GM23338 (cell line): ENCODE data around the gene GRIK4. TPM values are rescaled to one million over a fixed set of nuclear protein-coding genes. Genes with fewer than 3 reads are reported as not detected.

ENCODE experiments used
- ATAC-seq: fragments of 200-7000 bp; cut with Tn5 transposase; 3 replicates; pipeline ENCODE4 v1.9.1; 2020
- DNase-seq: peaks from one replicate; pipeline ENCODE4 v3.0.0-alpha.2; 2015; ENCODE audit warnings: low spot score
- H2AFZ ChIP-seq: fragments of 200-600 bp; sonication (generic); 2 replicates; pipeline ENCODE4 v1.8.0; 2016; ENCODE audit warnings: antibody characterized with exemption, mild to moderate bottlenecking, moderate library complexity
- H3F3A ChIP-seq: fragments of 200-600 bp; sonication (generic); replicated peaks from 2 replicates; pipeline ENCODE4 v1.8.0; 2017; ENCODE audit warnings: antibody characterized with exemption, mixed run types, low read depth
- H3K27ac ChIP-seq: fragments of 200-600 bp; sonication (generic); 2 replicates; pipeline ENCODE4 v1.6.1; 2016; ENCODE audit warnings: low read depth
- H3K27me3 ChIP-seq: fragments of 200-600 bp; sonication (generic); 2 replicates; pipeline ENCODE4 v1.8.0; 2016; ENCODE audit warnings: mild to moderate bottlenecking, mixed run types, moderate library complexity; ENCODE audit not compliant: insufficient read depth
- H3K36me3 ChIP-seq: fragments of 200-600 bp; sonication (generic); 2 replicates; pipeline ENCODE4 v1.8.0; 2016; ENCODE audit warnings: mild to moderate bottlenecking; ENCODE audit not compliant: insufficient read depth
- H3K4me1 ChIP-seq: fragments of 200-600 bp; sonication (generic); 2 replicates; pipeline ENCODE4 v1.8.0; 2016; ENCODE audit warnings: mild to moderate bottlenecking, moderate library complexity; ENCODE audit not compliant: insufficient read depth
- H3K4me2 ChIP-seq: fragments of 200-600 bp; sonication (generic); 2 replicates; pipeline ENCODE4 v1.7.1; 2017; ENCODE audit warnings: mixed run types
- H3K4me3 ChIP-seq: fragments of 200-600 bp; sonication (generic); 2 replicates; pipeline ENCODE4 v1.6.1; 2016; ENCODE audit warnings: mixed run types
- H3K79me2 ChIP-seq: fragments of 200-600 bp; sonication (generic); replicated peaks from 2 replicates; pipeline ENCODE4 v1.8.0; 2017; ENCODE audit warnings: mild to moderate bottlenecking; ENCODE audit not compliant: insufficient read depth
- H3K9me2 ChIP-seq: fragments of 200-600 bp; sonication (generic); 2 replicates; pipeline ENCODE4 v1.8.0; 2017; ENCODE audit not compliant: insufficient read depth
- H4K20me1 ChIP-seq: fragments of 200-600 bp; sonication (generic); replicated peaks from 2 replicates; pipeline ENCODE4 v1.8.0; 2017; ENCODE audit warnings: mild to moderate bottlenecking; ENCODE audit not compliant: insufficient read depth
- H3K27ac Mint-ChIP-seq: 2 replicates; pipeline ENCODE4 v1.8.0; 2020; ENCODE audit warnings: inconsistent platforms, mild to moderate bottlenecking, moderate library complexity, mixed read lengths
- H3K27me3 Mint-ChIP-seq: 3 replicates; pipeline ENCODE4 v1.8.0; 2022; ENCODE audit warnings: low read depth, mild to moderate bottlenecking, moderate library complexity, mixed read lengths, inconsistent platforms; ENCODE audit not compliant: insufficient read depth, poor library complexity
- H3K36me3 Mint-ChIP-seq: 3 replicates; pipeline ENCODE4 v1.8.0; 2021; ENCODE audit warnings: low read depth, mild to moderate bottlenecking, inconsistent platforms, moderate library complexity, mixed read lengths
- H3K4me1 Mint-ChIP-seq: 3 replicates; pipeline ENCODE4 v1.8.0; 2020; ENCODE audit warnings: mild to moderate bottlenecking, inconsistent platforms, mixed read lengths
- H3K4me3 Mint-ChIP-seq: 3 replicates; pipeline ENCODE4 v1.8.0; 2021; ENCODE audit warnings: moderate library complexity, mild to moderate bottlenecking, inconsistent platforms, mixed read lengths
- H3K9me3 Mint-ChIP-seq: 3 replicates; pipeline ENCODE4 v1.8.0; 2020; ENCODE audit warnings: moderate library complexity, mild to moderate bottlenecking, inconsistent platforms, mixed read lengths
- CTCF ChIP-seq, 2 experiments: fragments of 200-600 bp in 1 of 2; sonication (generic) in 1 of 2; conservative IDR thresholded peaks; 2 replicates each; pipeline versions ENCODE4 v1.5.1 to v1.6.1; 2016 to 2017; ENCODE audit warnings: antibody characterized with exemption in 2 of 2, low read depth in 2 of 2, mild to moderate bottlenecking in 2 of 2, moderate library complexity in 1 of 2
- ETS1 ChIP-seq: IDR thresholded peaks from 2 replicates; pipeline ENCODE4 v1.6.1; 2016; ENCODE audit warnings: antibody characterized with exemption
- EZH2 ChIP-seq: fragments of 200-600 bp; sonication (generic); IDR thresholded peaks from one replicate; pipeline ENCODE4 v1.8.0; 2017; ENCODE audit warnings: antibody characterized with exemption, mild to moderate bottlenecking, low read depth; ENCODE audit not compliant: unreplicated experiment
- JUNB ChIP-seq: IDR thresholded peaks from one replicate; pipeline ENCODE4 v1.6.1; 2016; ENCODE audit warnings: antibody characterized with exemption; ENCODE audit not compliant: unreplicated experiment
- NANOG ChIP-seq: IDR thresholded peaks from 2 replicates; pipeline ENCODE4 v1.6.1; 2016; ENCODE audit warnings: antibody characterized with exemption, borderline replicate concordance
- POLR2AphosphoS5 ChIP-seq: IDR thresholded peaks from 2 replicates; pipeline ENCODE4 v1.6.1; 2016; ENCODE audit warnings: antibody characterized with exemption, low read depth
- REST ChIP-seq: IDR thresholded peaks from one replicate; pipeline ENCODE4 v1.6.1; 2018; ENCODE audit warnings: antibody characterized with exemption; ENCODE audit not compliant: unreplicated experiment
- STAT1 ChIP-seq: IDR thresholded peaks from one replicate; pipeline ENCODE4 v1.6.1; 2016; ENCODE audit warnings: antibody characterized with exemption; ENCODE audit not compliant: unreplicated experiment
- ZNF114 ChIP-seq: fragments of 250-450 bp; sonication (Bioruptor Pico); IDR thresholded peaks from 2 replicates; pipeline ENCODE4 v1.5.0; 2020; ENCODE audit warnings: mild to moderate bottlenecking, moderate library complexity
- ZNF331 ChIP-seq: fragments of 250-450 bp; sonication (Bioruptor Pico); IDR thresholded peaks from 2 replicates; pipeline ENCODE4 v1.5.0; 2020; ENCODE audit warnings: low read depth, mild to moderate bottlenecking, moderate library complexity
- ZNF462 ChIP-seq: fragments of 250-450 bp; sonication (Bioruptor Pico); IDR thresholded peaks from 2 replicates; pipeline ENCODE4 v1.5.0; 2020; ENCODE audit warnings: mild to moderate bottlenecking, moderate library complexity
- polyA plus RNA-seq: library from polyadenylated mRNA; unstranded; fragments of >200 nt; fragmentation: Nextera tagmentation; extraction: Ambion mirVana; gene quantifications from 2 replicates; pipeline ENCODE4 v1.2.1, GENCODE V29; 2016
- total RNA-seq: library from RNA; depleted of rRNA; stranded (reverse); fragments of >200 nt; shearing (Covaris generic); gene quantifications from 2 replicates; pipeline ENCODE4 v1.2.3, GENCODE V29; 2014

The GRIK4 gene
- total and polyA plus RNA-seq, 2 experiments from 2014 or later, result 0.63 to 2.2 TPM

GRCh38 chr11:120964857-120965256 is 453.3 kb downstream of the GRIK4 start (continued):
- TF ChIP-seq CTCF (conservative IDR thresholded peaks at IDR 0.05; ENCODE audit: low read depth in 2 of 2), result no peak
- TF ChIP-seq POLR2AphosphoS5, result no peak

GRCh38 chr11:120966840-120967239 is 455.3 kb downstream of the GRIK4 start:
- Mint-ChIP-seq H3K9me3 (no peaks in the 10 kb centered on the region), H3K4me3 (no peak overlapping the region), H3K36me3 (no peaks in the 10 kb centered on the region; the same call in 2 of the 3 replicates), H3K4me1 (no peaks in the 10 kb centered on the region), H3K27ac (no peak overlapping the region), H3K27me3 (peaks cover 4% of the 10 kb centered on the region)
- H3K4me1 ChIP-seq, result no peaks in the 10 kb centered on the region
- 0 out of 2 replicates have a peak, but pooled peaks cover 4% of the 10 kb centered on the region for H3K9me2 ChIP-seq
- H4K20me1 ChIP-seq, result no peaks in the 10 kb centered on the region
- no peaks in the 10 kb centered on the region for H3F3A ChIP-seq
- no peak overlapping the region for H3K4me3 ChIP-seq
- H3K27me3 ChIP-seq, result no peaks in the 10 kb centered on the region
- no peak overlapping the region for H3K4me2 ChIP-seq
- no peaks in the 10 kb centered on the region for H3K36me3 ChIP-seq
- no peaks in the 10 kb centered on the region for H3K79me2 ChIP-seq
- no peak overlapping the region for H3K27ac ChIP-seq
- ATAC-seq, result no peak
- no peak overlapping the region for H2AFZ ChIP-seq
- DNase-seq, result no peak
- TF ChIP-seq STAT1 (no peak), REST (no peak), ZNF114 (CRISPR knock-in tag) (no peak), EZH2 (no peak), ZNF462 (CRISPR knock-in tag) (no peak), ZNF331 (no peak), NANOG (no peak), JUNB (no peak), ETS1 (no peak), POLR2AphosphoS5 (no peak)
